ENCODE data around the gene PRUNE1. TPM values are rescaled to one million over a fixed set of nuclear protein-coding genes. Genes with fewer than 3 reads are reported as not detected.

The PRUNE1 gene
- polyA plus RNA-seq, 2 of the 4 experiments (the other 2 are of a cell fraction), result 11.9 to 27.5 TPM

- 0 out of 3 replicates have a peak, but pooled peaks cover 4% of the 10 kb centered on the region for H3K4me1 ChIP-seq
- POLR2A ChIA-PET, result no interaction called here
- TF ChIP-seq SMC3 (IDR thresholded peaks at IDR 0.05), result peak; percentile 63
- TF ChIP-seq CTCF (IDR thresholded peaks at IDR 0.05), result peak; percentile 89
- TF ChIP-seq HMGXB4 (CRISPR knock-in tag; IDR thresholded peaks at IDR 0.05; ENCODE audit: borderline replicate concordance), result no peak
- TF ChIP-seq RAD21 (conservative IDR thresholded peaks at IDR 0.05 in 1 of 2, IDR thresholded peaks at IDR 0.05 in 1 of 2), result peak; percentile 75 to 86
- WGBS (ENCODE audit: missing lambda C conversion rate), result 16% methylated on average over 9 of the region's 9 CpGs
- H3K9me3 ChIP-seq, result no peaks in the 10 kb centered on the region
- no peak overlapping the region for H3K27ac ChIP-seq
- ATAC-seq, result peak in 1 of 2 experiments; percentile 76; a peak in 3 of 6 replicates
- H3K4me3 ChIP-seq, result no peak overlapping the region
- CTCF ChIA-PET, result interaction anchor here (0.5 to 26.8 kb wide), 34 partner anchors 0 to 1063 kb away, joined by 3 to 586 read pairs (median 4); partner anchors contain the start of genes ANXA9, BNIPL, CDC42SE1 and CERS2
- H3K4me2 ChIP-seq, result peak overlapping the region; percentile 19; the same call in 1 of the 3 replicates
- FAIRE-seq, result no peak
- no peak for DNase-seq (ENCODE audit: low read depth in 1 of 2, low spot score in 1 of 2)
Measured at GRCh38 chr1:150995896-150996295, 12.4 kb upstream of the PRUNE1 start.

DNA sequence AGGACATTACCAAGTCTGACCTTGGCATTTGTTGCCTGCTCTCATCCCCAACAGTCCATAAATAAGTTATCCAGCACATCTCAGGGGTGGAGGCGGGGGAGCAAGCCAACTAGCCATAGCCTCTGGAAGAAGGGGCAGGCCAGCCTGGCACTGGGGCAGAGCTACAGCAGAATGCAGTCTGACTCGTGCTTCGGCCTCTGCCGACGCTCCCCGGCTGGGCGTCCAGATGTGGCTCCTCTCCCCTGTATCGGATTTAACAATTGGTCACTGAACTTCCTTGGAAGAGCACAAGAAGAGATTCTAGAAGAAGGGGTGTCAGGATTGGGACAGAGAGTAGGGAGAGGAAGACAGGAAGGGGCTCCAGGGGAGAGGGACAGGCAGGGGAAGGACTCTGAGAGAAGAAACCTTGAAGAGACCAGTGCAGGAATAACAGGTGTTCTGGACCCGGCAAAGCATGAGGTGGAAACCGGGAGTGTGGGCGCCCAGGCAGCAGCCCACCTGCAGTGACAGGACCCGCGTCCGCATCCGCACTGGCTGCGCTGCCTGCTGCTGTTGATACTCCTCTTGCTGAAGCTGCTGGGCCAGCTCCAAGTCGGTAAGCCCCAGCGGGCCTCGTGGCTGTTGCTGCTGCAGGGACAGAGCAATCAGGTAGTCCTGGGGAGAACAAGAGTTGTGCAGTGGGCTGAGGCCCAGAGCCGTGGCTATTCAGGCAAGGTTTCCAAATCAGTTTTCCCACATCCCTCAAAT, 10.9 kb upstream of the PRUNE1 start:
- POLR2A ChIA-PET, result no interaction called here
- no peak overlapping the region for H3K4me2 ChIP-seq
- WGBS (ENCODE audit: missing lambda C conversion rate), result 88% methylated on average over 20 of the region's 20 CpGs

GRCh38 chr1:150997949-150998348, 10.3 kb upstream of the PRUNE1 start:
- TF ChIP-seq HOXB13 (CRISPR knock-in tag; IDR thresholded peaks at IDR 0.05; ENCODE audit: low read depth) (no peak), SREBF2 (IDR thresholded peaks at IDR 0.05) (no peak), REST (IDR thresholded peaks at IDR 0.05) (no peak)
- no peaks in the 10 kb centered on the region for H3K9me3 ChIP-seq
- FAIRE-seq (no peak), ATAC-seq (no peak), DNase-seq (ENCODE audit: low read depth in 1 of 2, low spot score in 1 of 2) (no peak)
- H3K4me2 ChIP-seq, result no peak overlapping the region
- no peak overlapping the region for H3K27ac ChIP-seq
- POLR2A ChIA-PET, result no interaction called here
- 0 out of 3 replicates have a peak, but pooled peaks cover 4% of the 10 kb centered on the region for H3K4me1 ChIP-seq
- H3K4me3 ChIP-seq, result no peak overlapping the region
- CTCF ChIA-PET, result interaction anchor here (0.7 to 26.8 kb wide), 7 partner anchors 2 to 743 kb away, joined by 3 to 586 read pairs (median 11); partner anchors contain the start of genes ANXA9, CERS2 and MINDY1
- WGBS (ENCODE audit: missing lambda C conversion rate), result 52% methylated on average over 5 of the region's 5 CpGs

More for the DNA sequence above, 10.9 kb upstream of the PRUNE1 start:
- H3K9me3 ChIP-seq, result no peaks in the 10 kb centered on the region
- ATAC-seq, result no peak
- FAIRE-seq, result no peak
- no peak overlapping the region for H3K4me3 ChIP-seq
- H3K4me1 ChIP-seq, result 0 out of 3 replicates have a peak, but pooled peaks cover 4% of the 10 kb centered on the region
- no peak overlapping the region for H3K27ac ChIP-seq
- CTCF ChIA-PET, result interaction anchor here (0.7 to 26.8 kb wide), 11 partner anchors 1 to 742 kb away, joined by 3 to 586 read pairs (median 6); partner anchors contain the start of genes ANXA9, CERS2 and MINDY1
- DNase-seq (ENCODE audit: low read depth in 1 of 2, low spot score in 1 of 2), result no peak
- TF ChIP-seq BCL3 (IDR thresholded peaks at IDR 0.05) (no peak), BHLHE40 (IDR thresholded peaks at IDR 0.05; ENCODE audit: low read depth, low read length) (no peak), JUN (IDR thresholded peaks at IDR 0.05) (no peak), SREBF2 (IDR thresholded peaks at IDR 0.05) (no peak), CBX8 (IDR thresholded peaks at IDR 0.05) (no peak), EHF (CRISPR knock-in tag; IDR thresholded peaks at IDR 0.05) (no peak), CBX2 (IDR thresholded peaks at IDR 0.05; ENCODE audit: borderline replicate concordance, low read depth) (no peak), HOXA7 (CRISPR knock-in tag; IDR thresholded peaks at IDR 0.05) (no peak), CHD4 (IDR thresholded peaks at IDR 0.05; ENCODE audit: borderline replicate concordance) (no peak), MAZ (IDR thresholded peaks at IDR 0.05; ENCODE audit: borderline replicate concordance, low read depth, low read length) (no peak)
